Neural crest cell (in vitro differentiated cells): ENCODE measurements around the gene ATP2B3. TPM values are rescaled to one million over a fixed set of nuclear protein-coding genes. Genes with fewer than 3 reads are reported as not detected.

Experiments used
- DNase-seq: peaks from one replicate; pipeline ENCODE4 v3.0.0; 2021; ENCODE audit warnings: low read depth, mixed read lengths, low spot score
- H3K27ac Mint-ChIP-seq: one replicate; pipeline ENCODE4 v1.8.0; 2021; ENCODE audit warnings: mild to moderate bottlenecking, mixed read lengths; ENCODE audit not compliant: unreplicated experiment
- H3K27me3 Mint-ChIP-seq: 2 replicates; pipeline ENCODE4 v1.8.0; 2021; ENCODE audit warnings: low read depth, mild to moderate bottlenecking, mixed read lengths
- H3K36me3 Mint-ChIP-seq: 2 replicates; pipeline ENCODE4 v1.8.0; 2021; ENCODE audit warnings: low read depth, mild to moderate bottlenecking, mixed read lengths
- H3K4me1 Mint-ChIP-seq: 2 replicates; pipeline ENCODE4 v1.8.0; 2021; ENCODE audit warnings: mixed read lengths
- H3K4me3 Mint-ChIP-seq: one replicate; pipeline ENCODE4 v1.8.0; 2021; ENCODE audit warnings: mild to moderate bottlenecking, mixed read lengths
- H3K9me3 Mint-ChIP-seq: 2 replicates; pipeline ENCODE4 v1.8.0; 2021; ENCODE audit warnings: mixed read lengths
- CTCF ChIP-seq: fragments of 200-600 bp; sonication (generic); conservative IDR thresholded peaks from 2 replicates; pipeline ENCODE4 v1.5.0; 2021; ENCODE audit warnings: antibody characterized with exemption, mild to moderate bottlenecking
- total RNA-seq: library from RNA; stranded (reverse); gene quantifications from 2 replicates; pipeline ENCODE4 v1.2.1, GENCODE V29; 2021

ATP2B3 gene
- total RNA-seq, 1 donor from 2014 or later: 0.05 TPM

- no peak for DNase-seq
- no peaks in the 10 kb centered on the region for H3K36me3 Mint-ChIP-seq
- no peak for TF ChIP-seq CTCF
- H3K27me3 Mint-ChIP-seq: peaks cover 26% of the 10 kb centered on the region
- no peaks in the 10 kb centered on the region for H3K9me3 Mint-ChIP-seq
- no peak overlapping the region for H3K27ac Mint-ChIP-seq
- H3K4me1 Mint-ChIP-seq: peaks cover 4% of the 10 kb centered on the region
- no peak overlapping the region for H3K4me3 Mint-ChIP-seq
Measured at GRCh38 chrX:153525451-153525850, 8.0 kb downstream of the ATP2B3 start.

DNA sequence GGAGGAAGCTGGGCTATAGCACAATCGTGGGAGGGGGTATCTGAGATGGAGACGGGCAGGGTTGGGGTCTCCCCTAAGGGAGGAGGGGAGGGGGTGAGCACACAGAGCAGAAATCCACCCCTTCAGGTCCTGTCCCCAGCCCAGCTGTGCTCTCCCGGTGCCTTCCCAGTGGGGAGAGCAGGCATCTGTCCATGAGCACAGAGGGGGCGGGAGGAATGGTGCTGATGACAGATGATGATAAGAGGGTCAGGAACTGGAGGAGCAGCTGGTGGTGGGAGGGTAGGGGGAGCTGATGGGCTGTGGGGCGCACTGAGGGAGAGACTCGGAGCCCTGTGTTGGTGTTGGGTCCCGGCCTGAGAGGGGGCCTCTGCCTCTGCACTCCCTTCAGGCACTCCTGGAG, 8.6 kb downstream of the ATP2B3 start:
- no peak for TF ChIP-seq CTCF
- Mint-ChIP-seq H3K27me3 (peaks cover 20% of the 10 kb centered on the region), H3K27ac (no peak overlapping the region), H3K36me3 (no peaks in the 10 kb centered on the region), H3K4me1 (peaks cover 4% of the 10 kb centered on the region), H3K9me3 (no peaks in the 10 kb centered on the region), H3K4me3 (no peak overlapping the region)
- no peak for DNase-seq

GRCh38 chrX:153526801-153527200, 9.4 kb downstream of the ATP2B3 start:
- no peak for DNase-seq
- no peak for TF ChIP-seq CTCF
- Mint-ChIP-seq H3K9me3 (no peaks in the 10 kb centered on the region), H3K36me3 (no peaks in the 10 kb centered on the region), H3K4me3 (no peak overlapping the region), H3K4me1 (peaks cover 4% of the 10 kb centered on the region), H3K27ac (no peak overlapping the region), H3K27me3 (peaks cover 12% of the 10 kb centered on the region)

- H3K4me1 Mint-ChIP-seq: peaks cover 4% of the 10 kb centered on the region
- peaks cover 9% of the 10 kb centered on the region for H3K27me3 Mint-ChIP-seq
- H3K4me3 Mint-ChIP-seq: no peak overlapping the region
- H3K36me3 Mint-ChIP-seq: no peaks in the 10 kb centered on the region
- H3K9me3 Mint-ChIP-seq: no peaks in the 10 kb centered on the region
- no peak for DNase-seq
- TF ChIP-seq CTCF: no peak
- no peak overlapping the region for H3K27ac Mint-ChIP-seq
Measured at GRCh38 chrX:153527208-153527607, 9.8 kb downstream of the ATP2B3 start.

GRCh38 chrX:153530411-153531129, 13.1 kb downstream of the ATP2B3 start:
- Mint-ChIP-seq H3K4me1 (peaks cover 4% of the 10 kb centered on the region), H3K27ac (no peak overlapping the region), H3K36me3 (no peaks in the 10 kb centered on the region), H3K27me3 (no peaks in the 10 kb centered on the region), H3K9me3 (no peaks in the 10 kb centered on the region), H3K4me3 (no peak overlapping the region)
- DNase-seq: no peak
- TF ChIP-seq CTCF: no peak
